ENCODE measurements around the gene TCAIM. TPM values are rescaled to one million over a fixed set of nuclear protein-coding genes. Genes with fewer than 3 reads are reported as not detected.
"Not testable (repeated sequence)": the region's sequence is repeated elsewhere in the genome, so short reads cannot be mapped to it uniquely, and the experiment has no call there.

The TCAIM gene
- polyA plus RNA-seq, 10 donors = 18.3 to 28.6 (median 23.1) TPM

- DNase-seq = no peak
Observed at GRCh38 chr3:44412365-44412764, 73.8 kb downstream of the TCAIM start.

GRCh38 chr3:44414517-44415090 lies 76.0 kb downstream of the TCAIM start:
- DNase-seq = no peak

- no peak for DNase-seq
Observed at GRCh38 chr3:44415421-44415820, 76.9 kb downstream of the TCAIM start.

- DNase-seq = no peak
Observed at GRCh38 chr3:44416031-44417030, 77.8 kb downstream of the TCAIM start.

- not testable (repeated sequence) for DNase-seq
Observed at GRCh38 chr3:44418118-44418517, 79.6 kb downstream of the TCAIM start.

GRCh38 chr3:44418549-44418948 lies 80.0 kb downstream of the TCAIM start:
- no peak for DNase-seq

GRCh38 chr3:44419116-44419922 lies 80.8 kb downstream of the TCAIM start:
- DNase-seq = no peak

GRCh38 chr3:44419923-44420650 lies 81.5 kb downstream of the TCAIM start:
- DNase-seq = no peak

GRCh38 chr3:44420676-44421075 lies 82.1 kb downstream of the TCAIM start:
- no peak for DNase-seq

GRCh38 chr3:44421280-44421679 lies 82.7 kb downstream of the TCAIM start:
- no peak for DNase-seq

- no peak for DNase-seq
Observed at GRCh38 chr3:44424758-44425157, 86.2 kb downstream of the TCAIM start.

GRCh38 chr3:44427683-44428082 lies 89.1 kb downstream of the TCAIM start:
- no peak for DNase-seq

- no peak for DNase-seq
Observed at GRCh38 chr3:44428910-44429309, 90.3 kb downstream of the TCAIM start.

- DNase-seq = no peak
Observed at GRCh38 chr3:44429459-44429858, 90.9 kb downstream of the TCAIM start.

- DNase-seq = no peak
Observed at GRCh38 chr3:44430466-44430865, 91.9 kb downstream of the TCAIM start.

GRCh38 chr3:44434834-44435510 lies 96.4 kb downstream of the TCAIM start:
- DNase-seq = no peak

GRCh38 chr3:44436181-44436580 lies 97.6 kb downstream of the TCAIM start:
- no peak for DNase-seq

- DNase-seq = no peak
Observed at GRCh38 chr3:44437800-44438199, 99.2 kb downstream of the TCAIM start.

GRCh38 chr3:44439499-44440295 lies 101.1 kb downstream of the TCAIM start:
- DNase-seq = peak; percentile 24 to 71 (median 52)

All from muscle of back (tissue), 11 donors.